Brain microvascular endothelial cell (primary cell): ENCODE measurements around the gene ZNF841.

Source experiments
- DNase-seq: peaks from one replicate; pipeline ENCODE4 v3.0.0-alpha.2; 2020
- H3K27ac ChIP-seq: fragments of 250-450 bp; sonication (Bioruptor Pico); 2 replicates; pipeline ENCODE4 v1.5.1; 2020; ENCODE audit warnings: mild to moderate bottlenecking, moderate library complexity
- H3K27me3 ChIP-seq: fragments of 250-450 bp; sonication (Bioruptor Pico); replicated peaks from 2 replicates; pipeline ENCODE4 v1.5.1; 2020; ENCODE audit warnings: mild to moderate bottlenecking
- H3K36me3 ChIP-seq: fragments of 250-450 bp; sonication (Bioruptor Pico); replicated peaks from 2 replicates; pipeline ENCODE4 v1.5.1; 2020; ENCODE audit warnings: mild to moderate bottlenecking
- H3K4me3 ChIP-seq: 2 replicates; pipeline ENCODE4 v1.5.1; 2011; ENCODE audit warnings: low read depth, mild to moderate bottlenecking, control low read depth, low read length, moderate library complexity
- in situ Hi-C: cut with HindIII; loops from 2 replicates; pipeline ENCODE4 v1.10.0; 2017; ENCODE audit warnings: low sequenced_read_pairs, low pct_ligation_motif_present
- TF ChIP-seq, protein P1 (sequence below): IDR thresholded peaks from 2 replicates; pipeline ENCODE4 v1.5.1; 2011; ENCODE audit warnings: low read depth, mild to moderate bottlenecking, moderate library complexity, low read length, control low read depth, inconsistent platforms; ENCODE audit errors: missing control alignments

ZNF841 gene

DNA sequence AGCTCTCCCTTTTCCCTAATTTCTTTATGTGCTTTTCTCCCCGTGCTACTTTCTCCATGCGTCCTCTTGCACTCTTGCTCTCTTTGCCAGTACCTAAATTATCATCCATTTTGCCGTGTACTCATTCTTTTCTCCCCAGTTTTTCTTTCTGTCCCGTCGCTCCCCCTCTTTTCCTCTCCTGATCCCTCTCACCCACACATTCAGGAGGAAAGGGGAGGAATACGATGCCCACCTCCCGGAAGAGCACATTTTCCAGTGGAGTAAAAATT lies 43.4 kb upstream of the ZNF841 start:
- TF ChIP-seq, protein P1, sequence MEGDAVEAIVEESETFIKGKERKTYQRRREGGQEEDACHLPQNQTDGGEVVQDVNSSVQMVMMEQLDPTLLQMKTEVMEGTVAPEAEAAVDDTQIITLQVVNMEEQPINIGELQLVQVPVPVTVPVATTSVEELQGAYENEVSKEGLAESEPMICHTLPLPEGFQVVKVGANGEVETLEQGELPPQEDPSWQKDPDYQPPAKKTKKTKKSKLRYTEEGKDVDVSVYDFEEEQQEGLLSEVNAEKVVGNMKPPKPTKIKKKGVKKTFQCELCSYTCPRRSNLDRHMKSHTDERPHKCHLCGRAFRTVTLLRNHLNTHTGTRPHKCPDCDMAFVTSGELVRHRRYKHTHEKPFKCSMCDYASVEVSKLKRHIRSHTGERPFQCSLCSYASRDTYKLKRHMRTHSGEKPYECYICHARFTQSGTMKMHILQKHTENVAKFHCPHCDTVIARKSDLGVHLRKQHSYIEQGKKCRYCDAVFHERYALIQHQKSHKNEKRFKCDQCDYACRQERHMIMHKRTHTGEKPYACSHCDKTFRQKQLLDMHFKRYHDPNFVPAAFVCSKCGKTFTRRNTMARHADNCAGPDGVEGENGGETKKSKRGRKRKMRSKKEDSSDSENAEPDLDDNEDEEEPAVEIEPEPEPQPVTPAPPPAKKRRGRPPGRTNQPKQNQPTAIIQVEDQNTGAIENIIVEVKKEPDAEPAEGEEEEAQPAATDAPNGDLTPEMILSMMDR, result no peak
- peak overlapping the region; percentile 74 for H3K27ac ChIP-seq
- DNase-seq, result no peak
- H3K36me3 ChIP-seq, result no peaks in the 10 kb centered on the region
- H3K27me3 ChIP-seq, result no peaks in the 10 kb centered on the region
- in situ Hi-C loops, result no loop called here
- peak overlapping the region; percentile 68 for H3K4me3 ChIP-seq

- H3K27me3 ChIP-seq, result no peaks in the 10 kb centered on the region
- peak overlapping the region; percentile 74 for H3K27ac ChIP-seq
- TF ChIP-seq, protein P1, result no peak
- in situ Hi-C loops, result no loop called here
- no peaks in the 10 kb centered on the region for H3K36me3 ChIP-seq
- H3K4me3 ChIP-seq, result peak overlapping the region; percentile 68
- peak; percentile 12 for DNase-seq
Observed at GRCh38 chr19:52138278-52138982, 42.9 kb upstream of the ZNF841 start.

GRCh38 chr19:52120286-52120685 lies 24.7 kb upstream of the ZNF841 start:
- H3K4me3 ChIP-seq, result no peak overlapping the region
- H3K36me3 ChIP-seq, result peaks cover 63% of the 10 kb centered on the region

GRCh38 chr19:52115526-52116053 lies 20.0 kb upstream of the ZNF841 start:
- no peak overlapping the region for H3K4me3 ChIP-seq
- H3K27me3 ChIP-seq, result no peaks in the 10 kb centered on the region
- TF ChIP-seq, protein P1, result no peak
- DNase-seq, result no peak
- peaks cover 39% of the 10 kb centered on the region for H3K36me3 ChIP-seq
- H3K27ac ChIP-seq, result no peak overlapping the region
- in situ Hi-C loops, result no loop called here

More at GRCh38 chr19:52120286-52120685, 24.7 kb upstream of the ZNF841 start:
- Histone ChIP-seq H3K27me3 (no peaks in the 10 kb centered on the region), H3K27ac (no peak overlapping the region)
- in situ Hi-C loops, result no loop called here
- DNase-seq, result no peak
- TF ChIP-seq, protein P1, result no peak

DNA sequence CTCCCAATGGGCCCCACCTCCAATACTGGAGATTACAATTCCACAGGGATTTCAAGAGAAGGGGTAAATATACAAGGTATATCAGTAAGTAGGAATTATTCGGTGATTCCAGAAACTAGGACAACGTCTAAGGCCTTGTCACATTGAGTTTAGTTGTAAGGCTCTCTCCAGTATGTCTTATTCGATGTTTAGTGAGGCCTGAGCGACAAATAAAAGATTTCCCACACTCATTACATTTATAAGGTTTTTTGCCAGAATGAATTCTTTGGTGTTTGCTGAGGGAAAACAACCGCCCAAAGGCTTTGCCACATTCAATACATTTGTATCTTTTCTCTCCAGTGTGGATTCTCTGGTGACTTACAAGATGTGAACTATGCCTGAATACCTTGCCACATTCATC lies 19.1 kb upstream of the ZNF841 start:
- in situ Hi-C loops, result no loop called here
- no peak overlapping the region for H3K4me3 ChIP-seq
- TF ChIP-seq, protein P1, result no peak
- no peak for DNase-seq
- H3K27ac ChIP-seq, result no peak overlapping the region
- H3K36me3 ChIP-seq, result peaks cover 34% of the 10 kb centered on the region
- no peaks in the 10 kb centered on the region for H3K27me3 ChIP-seq

DNA sequence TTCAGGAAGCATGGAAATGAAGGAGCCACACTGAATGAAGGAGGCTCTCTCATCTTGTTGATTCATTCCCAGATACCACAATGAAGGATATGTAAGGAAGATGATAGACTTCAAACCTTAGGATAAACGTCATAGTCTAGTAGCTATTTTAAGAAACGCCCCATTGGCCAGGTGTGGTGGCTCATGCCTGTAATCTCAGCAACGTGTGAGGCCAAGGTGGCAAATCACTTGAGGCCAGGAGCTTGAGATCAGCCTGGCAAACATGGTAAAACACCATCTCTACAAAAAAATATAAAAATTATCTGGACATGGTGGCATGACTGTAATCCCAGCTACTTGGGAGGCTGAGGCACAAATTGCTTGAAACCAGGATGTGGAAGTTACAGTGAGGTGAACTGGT lies 17.1 kb upstream of the ZNF841 start:
- DNase-seq, result no peak
- TF ChIP-seq, protein P1, result no peak
- in situ Hi-C loops, result no loop called here
- H3K4me3 ChIP-seq, result no peak overlapping the region
- no peaks in the 10 kb centered on the region for H3K27me3 ChIP-seq
- H3K36me3 ChIP-seq, result peaks cover 25% of the 10 kb centered on the region
- H3K27ac ChIP-seq, result no peak overlapping the region
